C4-2B (cell line): ENCODE measurements around the gene PPP6R3.

Source experiments
- ZFX ChIP-seq: fragments of 450-650 bp; IDR thresholded peaks from 2 replicates; pipeline ENCODE4 v1.6.1; 2017
- TF ChIP-seq, protein P1 (sequence below): fragments of 450-650 bp; conservative IDR thresholded peaks from 2 replicates; pipeline ENCODE4 v1.5.1; 2017; ENCODE audit warnings: mild to moderate bottlenecking

DNA sequence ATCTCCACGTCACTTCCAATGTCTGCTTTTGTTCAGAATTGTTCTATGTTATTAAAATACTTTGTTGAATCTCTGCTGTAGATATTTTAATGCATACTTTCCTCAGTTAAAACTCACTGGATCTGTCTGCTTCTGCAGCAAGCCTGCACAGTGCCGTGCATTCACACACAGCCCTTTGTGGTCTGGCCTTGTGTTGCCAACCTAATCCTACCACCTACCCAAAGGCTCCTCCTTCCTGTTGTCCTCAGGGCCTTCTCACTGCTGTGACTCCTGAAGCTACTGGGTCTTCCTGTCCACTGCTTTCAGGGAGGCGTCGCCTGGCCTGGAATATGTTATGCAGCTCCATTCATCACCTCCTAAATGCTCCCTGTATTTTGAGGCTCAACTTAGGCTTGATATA, 67.0 kb downstream of the PPP6R3 start:
- TF ChIP-seq, protein P1, sequence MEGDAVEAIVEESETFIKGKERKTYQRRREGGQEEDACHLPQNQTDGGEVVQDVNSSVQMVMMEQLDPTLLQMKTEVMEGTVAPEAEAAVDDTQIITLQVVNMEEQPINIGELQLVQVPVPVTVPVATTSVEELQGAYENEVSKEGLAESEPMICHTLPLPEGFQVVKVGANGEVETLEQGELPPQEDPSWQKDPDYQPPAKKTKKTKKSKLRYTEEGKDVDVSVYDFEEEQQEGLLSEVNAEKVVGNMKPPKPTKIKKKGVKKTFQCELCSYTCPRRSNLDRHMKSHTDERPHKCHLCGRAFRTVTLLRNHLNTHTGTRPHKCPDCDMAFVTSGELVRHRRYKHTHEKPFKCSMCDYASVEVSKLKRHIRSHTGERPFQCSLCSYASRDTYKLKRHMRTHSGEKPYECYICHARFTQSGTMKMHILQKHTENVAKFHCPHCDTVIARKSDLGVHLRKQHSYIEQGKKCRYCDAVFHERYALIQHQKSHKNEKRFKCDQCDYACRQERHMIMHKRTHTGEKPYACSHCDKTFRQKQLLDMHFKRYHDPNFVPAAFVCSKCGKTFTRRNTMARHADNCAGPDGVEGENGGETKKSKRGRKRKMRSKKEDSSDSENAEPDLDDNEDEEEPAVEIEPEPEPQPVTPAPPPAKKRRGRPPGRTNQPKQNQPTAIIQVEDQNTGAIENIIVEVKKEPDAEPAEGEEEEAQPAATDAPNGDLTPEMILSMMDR = no peak
- no peak for TF ChIP-seq ZFX
